Erythroblast (primary cell): ENCODE data around the gene EDNRB.

Source experiments
- GATA1 ChIP-seq: IDR thresholded peaks from 2 replicates; pipeline ENCODE4 v1.6.1; 2011; ENCODE audit warnings: low read depth, mild to moderate bottlenecking, control low read depth, low read length, moderate library complexity
- POLR2A ChIP-seq: IDR thresholded peaks from 2 replicates; pipeline ENCODE4 v1.6.1; 2011; ENCODE audit warnings: mild to moderate bottlenecking, low read length

GRCh38 chr13:77925616-77926015, 7.0 kb upstream of the EDNRB start:
- TF ChIP-seq POLR2A (no peak), GATA1 (no peak)
